ENCODE data around the gene TMEM140.

GRCh38 chr7:135174941-135175340 lies 27.1 kb downstream of the TMEM140 start:
- TF ChIP-seq CREB1 (IDR thresholded peaks at IDR 0.05): no peak
- TF ChIP-seq CREB1 (CRISPR knock-in tag; IDR thresholded peaks at IDR 0.05): no peak
- no peak for TF ChIP-seq CTCF (CRISPR knock-in tag; IDR thresholded peaks at IDR 0.05)
- TF ChIP-seq STAG1 (CRISPR knock-in tag; IDR thresholded peaks at IDR 0.05): no peak
- TF ChIP-seq RERE (CRISPR knock-in tag; IDR thresholded peaks at IDR 0.05; ENCODE audit: low read depth): no peak
- no peak for TF ChIP-seq JUND (CRISPR knock-in tag; IDR thresholded peaks at IDR 0.05)
- TF ChIP-seq HNRNPH1 (optimal IDR thresholded peaks at IDR 0.05; ENCODE audit: low read depth, low read length): no peak
- TF ChIP-seq ETV6 (CRISPR knock-in tag; conservative IDR thresholded peaks at IDR 0.05): no peak
- TF ChIP-seq, protein P1, sequence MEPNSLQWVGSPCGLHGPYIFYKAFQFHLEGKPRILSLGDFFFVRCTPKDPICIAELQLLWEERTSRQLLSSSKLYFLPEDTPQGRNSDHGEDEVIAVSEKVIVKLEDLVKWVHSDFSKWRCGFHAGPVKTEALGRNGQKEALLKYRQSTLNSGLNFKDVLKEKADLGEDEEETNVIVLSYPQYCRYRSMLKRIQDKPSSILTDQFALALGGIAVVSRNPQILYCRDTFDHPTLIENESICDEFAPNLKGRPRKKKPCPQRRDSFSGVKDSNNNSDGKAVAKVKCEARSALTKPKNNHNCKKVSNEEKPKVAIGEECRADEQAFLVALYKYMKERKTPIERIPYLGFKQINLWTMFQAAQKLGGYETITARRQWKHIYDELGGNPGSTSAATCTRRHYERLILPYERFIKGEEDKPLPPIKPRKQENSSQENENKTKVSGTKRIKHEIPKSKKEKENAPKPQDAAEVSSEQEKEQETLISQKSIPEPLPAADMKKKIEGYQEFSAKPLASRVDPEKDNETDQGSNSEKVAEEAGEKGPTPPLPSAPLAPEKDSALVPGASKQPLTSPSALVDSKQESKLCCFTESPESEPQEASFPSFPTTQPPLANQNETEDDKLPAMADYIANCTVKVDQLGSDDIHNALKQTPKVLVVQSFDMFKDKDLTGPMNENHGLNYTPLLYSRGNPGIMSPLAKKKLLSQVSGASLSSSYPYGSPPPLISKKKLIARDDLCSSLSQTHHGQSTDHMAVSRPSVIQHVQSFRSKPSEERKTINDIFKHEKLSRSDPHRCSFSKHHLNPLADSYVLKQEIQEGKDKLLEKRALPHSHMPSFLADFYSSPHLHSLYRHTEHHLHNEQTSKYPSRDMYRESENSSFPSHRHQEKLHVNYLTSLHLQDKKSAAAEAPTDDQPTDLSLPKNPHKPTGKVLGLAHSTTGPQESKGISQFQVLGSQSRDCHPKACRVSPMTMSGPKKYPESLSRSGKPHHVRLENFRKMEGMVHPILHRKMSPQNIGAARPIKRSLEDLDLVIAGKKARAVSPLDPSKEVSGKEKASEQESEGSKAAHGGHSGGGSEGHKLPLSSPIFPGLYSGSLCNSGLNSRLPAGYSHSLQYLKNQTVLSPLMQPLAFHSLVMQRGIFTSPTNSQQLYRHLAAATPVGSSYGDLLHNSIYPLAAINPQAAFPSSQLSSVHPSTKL (CRISPR knock-in tag; IDR thresholded peaks at IDR 0.05): no peak
- TF ChIP-seq, protein P2, sequence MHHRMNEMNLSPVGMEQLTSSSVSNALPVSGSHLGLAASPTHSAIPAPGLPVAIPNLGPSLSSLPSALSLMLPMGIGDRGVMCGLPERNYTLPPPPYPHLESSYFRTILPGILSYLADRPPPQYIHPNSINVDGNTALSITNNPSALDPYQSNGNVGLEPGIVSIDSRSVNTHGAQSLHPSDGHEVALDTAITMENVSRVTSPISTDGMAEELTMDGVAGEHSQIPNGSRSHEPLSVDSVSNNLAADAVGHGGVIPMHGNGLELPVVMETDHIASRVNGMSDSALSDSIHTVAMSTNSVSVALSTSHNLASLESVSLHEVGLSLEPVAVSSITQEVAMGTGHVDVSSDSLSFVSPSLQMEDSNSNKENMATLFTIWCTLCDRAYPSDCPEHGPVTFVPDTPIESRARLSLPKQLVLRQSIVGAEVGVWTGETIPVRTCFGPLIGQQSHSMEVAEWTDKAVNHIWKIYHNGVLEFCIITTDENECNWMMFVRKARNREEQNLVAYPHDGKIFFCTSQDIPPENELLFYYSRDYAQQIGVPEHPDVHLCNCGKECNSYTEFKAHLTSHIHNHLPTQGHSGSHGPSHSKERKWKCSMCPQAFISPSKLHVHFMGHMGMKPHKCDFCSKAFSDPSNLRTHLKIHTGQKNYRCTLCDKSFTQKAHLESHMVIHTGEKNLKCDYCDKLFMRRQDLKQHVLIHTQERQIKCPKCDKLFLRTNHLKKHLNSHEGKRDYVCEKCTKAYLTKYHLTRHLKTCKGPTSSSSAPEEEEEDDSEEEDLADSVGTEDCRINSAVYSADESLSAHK (CRISPR knock-in tag; IDR thresholded peaks at IDR 0.05; ENCODE audit: borderline replicate concordance): no peak
- no peak for TF ChIP-seq TAF1 (CRISPR knock-in tag; IDR thresholded peaks at IDR 0.05)
- no peak for TF ChIP-seq FOSL2 (CRISPR knock-in tag; IDR thresholded peaks at IDR 0.05)
